GM18526 (cell line): ENCODE measurements around the gene DAB2.

Experiments
- POLR2A ChIP-seq: IDR thresholded peaks from 3 replicates; pipeline ENCODE4 v1.6.1; 2011; ENCODE audit not compliant: insufficient read length; ENCODE audit errors: extremely low read depth

Gene DAB2

DNA sequence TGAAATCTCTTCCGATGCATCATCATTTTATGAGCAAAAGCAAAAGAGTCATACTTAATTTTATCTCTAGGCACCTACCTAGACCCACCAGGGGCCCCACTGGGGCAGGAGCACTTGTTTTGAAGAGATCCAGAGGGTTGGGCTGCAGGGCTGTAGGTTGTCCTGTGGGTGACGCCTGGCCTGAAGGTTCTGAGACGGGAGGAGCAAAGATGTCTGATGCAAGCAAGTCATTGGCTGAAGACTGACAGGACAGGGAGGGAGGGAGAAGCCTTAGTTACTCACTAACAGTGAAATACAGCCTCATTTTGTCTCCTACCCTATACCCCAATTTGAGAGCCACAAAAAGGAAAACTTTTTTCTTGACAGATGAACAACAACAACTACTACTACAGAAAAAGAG lies 43.4 kb downstream of the DAB2 start:
- no peak for TF ChIP-seq POLR2A

DNA sequence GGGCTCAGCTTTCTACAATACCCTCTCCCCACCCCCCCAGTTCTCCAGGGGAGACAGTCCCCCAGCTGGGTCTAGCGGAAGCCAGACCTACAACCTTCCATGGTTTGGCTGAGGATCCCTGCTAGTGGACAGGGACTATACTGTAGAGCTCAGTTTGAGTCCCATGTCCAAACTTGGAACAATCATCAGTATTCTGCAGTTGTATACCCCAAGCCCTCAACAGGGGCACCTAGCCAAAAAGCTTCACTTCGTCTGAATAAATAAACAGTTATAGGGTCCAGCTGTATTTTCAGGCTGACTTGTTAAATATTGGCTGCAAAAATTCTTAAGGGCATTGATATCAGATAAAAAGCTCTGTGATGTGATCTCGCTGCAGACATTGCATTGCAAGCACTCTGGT lies 45.1 kb downstream of the DAB2 start:
- no peak for TF ChIP-seq POLR2A

GRCh38 chr5:39377613-39378012 lies 47.2 kb downstream of the DAB2 start:
- no peak for TF ChIP-seq POLR2A

- no peak for TF ChIP-seq POLR2A
These were observed 48.5 kb downstream of the DAB2 start for GRCh38 chr5:39376293-39376714.

DNA sequence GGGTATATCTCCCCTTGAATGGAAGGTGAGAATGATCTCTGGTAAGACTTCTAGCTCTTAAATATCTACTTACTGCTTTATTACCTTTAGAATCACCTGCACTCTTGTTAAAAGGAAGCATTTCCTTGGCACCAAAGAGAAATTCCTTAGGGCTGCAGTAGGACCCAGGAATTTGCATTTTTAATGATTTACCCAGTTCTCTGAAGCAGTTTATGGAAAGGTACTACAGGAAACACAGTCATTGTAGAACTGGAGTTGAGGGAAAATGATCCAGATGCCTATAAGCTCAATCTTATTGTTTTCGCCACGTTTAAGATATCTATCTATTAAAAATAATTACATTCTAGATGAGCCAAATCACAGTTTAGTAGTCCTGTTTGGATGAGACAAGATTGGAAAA lies 51.0 kb downstream of the DAB2 start:
- no peak for TF ChIP-seq POLR2A

DNA sequence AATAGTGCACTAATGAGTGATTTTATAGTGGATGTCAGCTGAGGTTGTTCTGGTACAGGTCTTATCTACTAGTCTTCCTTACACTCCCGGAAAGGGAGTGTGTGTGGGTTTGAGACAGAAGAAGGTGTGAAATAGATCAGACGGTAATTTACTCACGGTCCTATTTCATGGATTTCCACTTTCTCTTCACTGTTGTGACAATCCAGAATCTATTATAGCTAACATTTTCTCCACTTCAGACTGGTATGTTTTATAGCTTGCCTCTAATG lies 53.5 kb downstream of the DAB2 start:
- TF ChIP-seq POLR2A: no peak

GRCh38 chr5:39370555-39371366 lies 54.0 kb downstream of the DAB2 start:
- TF ChIP-seq POLR2A: no peak

- no peak for TF ChIP-seq POLR2A
These were observed 55.5 kb downstream of the DAB2 start for GRCh38 chr5:39369123-39369815.

- TF ChIP-seq POLR2A: no peak
These were observed 56.7 kb downstream of the DAB2 start for GRCh38 chr5:39368116-39368515.

DNA sequence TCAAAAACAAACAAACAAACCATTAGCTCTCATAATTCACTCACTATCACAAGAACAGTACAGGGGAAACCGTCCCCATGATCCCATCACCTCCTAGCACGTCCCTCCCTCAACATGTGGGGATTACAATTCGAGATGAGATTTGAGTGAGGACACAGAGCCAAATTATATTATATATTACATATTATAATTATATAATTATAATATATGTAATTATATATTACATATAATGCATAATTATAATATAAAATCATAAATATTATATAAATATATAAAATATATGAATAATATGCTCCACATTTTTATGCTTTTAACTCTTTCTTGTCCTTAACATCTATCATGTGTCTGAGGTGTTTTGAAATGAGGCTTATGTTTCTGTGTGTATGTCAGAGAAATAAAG lies 57.1 kb downstream of the DAB2 start:
- no peak for TF ChIP-seq POLR2A

- no peak for TF ChIP-seq POLR2A
These were observed 60.4 kb downstream of the DAB2 start, which contains the start of gene C9 for GRCh38 chr5:39364367-39364766. TSS of gene C9 (minus strand) at chr5:39364495. CDS start at chr5:39364464, 31 bp downstream.

DNA sequence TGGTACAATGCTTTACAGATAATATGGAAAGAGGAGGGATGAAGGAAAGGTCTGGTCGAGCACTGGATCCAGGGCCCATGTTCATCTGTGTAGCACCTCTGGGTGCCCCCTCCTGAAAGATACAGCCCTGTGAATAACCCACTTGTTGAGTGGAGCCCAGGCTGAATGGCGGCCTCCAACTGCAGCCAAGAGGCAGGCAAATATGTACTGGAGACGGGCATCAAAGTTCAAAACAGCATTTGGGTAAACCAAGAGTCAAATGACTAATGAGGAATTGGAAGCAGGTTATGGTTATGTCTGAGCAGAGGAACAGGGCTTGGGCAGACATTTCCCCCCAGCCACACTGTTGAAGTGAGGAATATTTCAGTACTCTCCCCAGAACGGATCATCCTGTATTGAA lies 61.6 kb downstream of the DAB2 start:
- no peak for TF ChIP-seq POLR2A

GRCh38 chr5:39362646-39363045 lies 62.1 kb downstream of the DAB2 start:
- TF ChIP-seq POLR2A: no peak

- no peak for TF ChIP-seq POLR2A
These were observed 63.5 kb downstream of the DAB2 start for GRCh38 chr5:39361306-39361705.

GRCh38 chr5:39360471-39361111 lies 64.2 kb downstream of the DAB2 start:
- TF ChIP-seq POLR2A: no peak

DNA sequence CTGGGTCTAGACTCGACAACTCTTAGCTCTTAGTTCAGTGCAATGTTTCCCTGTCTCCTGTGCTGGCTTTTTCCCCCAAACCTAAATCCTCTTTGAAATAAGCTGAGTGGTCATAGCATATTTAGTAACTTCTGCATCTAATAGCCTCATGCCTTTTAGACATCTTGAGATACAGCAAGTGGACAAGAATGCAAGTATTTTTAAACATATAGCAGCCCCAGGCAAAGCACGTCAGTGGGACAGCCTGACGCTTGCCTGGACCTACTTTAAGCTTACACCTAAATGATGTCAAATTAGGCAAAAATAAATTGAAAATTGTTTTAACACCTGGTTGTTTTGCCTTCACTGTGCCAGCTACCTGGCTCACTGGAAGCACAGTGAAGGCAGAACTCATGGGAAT lies 68.5 kb downstream of the DAB2 start:
- no peak for TF ChIP-seq POLR2A
